GM18502 (cell line): ENCODE results near the gene IL9R.
"Not testable (repeated sequence)": the region's sequence is repeated elsewhere in the genome, so short reads cannot be mapped to it uniquely, and the experiment has no call there.

Experiments used
- ATAC-seq: cut with Tn5 transposase; IDR thresholded peaks from one replicate; pipeline ENCODE4 v1.9.1; 2021; ENCODE audit warnings: mild to moderate bottlenecking; ENCODE audit not compliant: unreplicated experiment, poor library complexity

The IL9R gene

GRCh38 chrX:156029296-156029695 is 31.8 kb downstream of the IL9R start:
- not testable (repeated sequence) for ATAC-seq

GRCh38 chrX:156029707-156030442 is 32.4 kb downstream of the IL9R start:
- ATAC-seq = not testable (repeated sequence)

GRCh38 chrX:156030474-156030873 is 33.0 kb downstream of the IL9R start:
- not testable (repeated sequence) for ATAC-seq
